Activated effector memory CD4-positive, alpha-beta T cell treated with anti-CD3 and anti-CD28 coated beads, Interleukin-2, amount 50 U/mL, for 16 hours (primary cell): ENCODE data around the gene PHETA1.

ENCODE experiments used
- DNase-seq: peaks from one replicate; pipeline ENCODE4 v3.0.0-alpha.2; 2020

Gene PHETA1

DNA sequence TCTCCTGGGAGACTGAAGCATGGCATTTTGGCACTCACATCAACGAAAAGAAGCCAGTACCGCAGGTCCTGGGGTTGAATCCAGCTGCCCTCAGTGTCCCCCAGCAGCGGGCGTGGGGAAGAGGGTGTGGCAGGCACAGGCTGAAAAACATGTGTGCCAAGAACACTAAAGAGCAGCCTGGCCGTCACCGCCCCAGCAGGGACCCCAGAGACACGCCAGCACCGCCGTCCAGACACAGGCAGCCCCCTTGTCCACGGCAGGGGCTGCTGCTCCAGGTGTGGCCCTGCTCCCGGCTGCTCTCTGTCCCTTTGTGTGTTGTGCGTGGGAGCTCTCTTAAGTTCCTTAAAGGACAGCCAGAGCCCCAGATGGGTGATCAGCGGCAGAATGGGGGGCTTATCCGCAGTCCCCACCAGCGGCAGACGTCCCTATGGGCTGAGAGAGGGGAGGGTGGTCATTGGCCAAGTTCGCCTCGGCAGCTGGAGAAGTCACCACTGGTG lies 556 bp downstream of the PHETA1 start:
- peak; percentile 63 for DNase-seq

DNA sequence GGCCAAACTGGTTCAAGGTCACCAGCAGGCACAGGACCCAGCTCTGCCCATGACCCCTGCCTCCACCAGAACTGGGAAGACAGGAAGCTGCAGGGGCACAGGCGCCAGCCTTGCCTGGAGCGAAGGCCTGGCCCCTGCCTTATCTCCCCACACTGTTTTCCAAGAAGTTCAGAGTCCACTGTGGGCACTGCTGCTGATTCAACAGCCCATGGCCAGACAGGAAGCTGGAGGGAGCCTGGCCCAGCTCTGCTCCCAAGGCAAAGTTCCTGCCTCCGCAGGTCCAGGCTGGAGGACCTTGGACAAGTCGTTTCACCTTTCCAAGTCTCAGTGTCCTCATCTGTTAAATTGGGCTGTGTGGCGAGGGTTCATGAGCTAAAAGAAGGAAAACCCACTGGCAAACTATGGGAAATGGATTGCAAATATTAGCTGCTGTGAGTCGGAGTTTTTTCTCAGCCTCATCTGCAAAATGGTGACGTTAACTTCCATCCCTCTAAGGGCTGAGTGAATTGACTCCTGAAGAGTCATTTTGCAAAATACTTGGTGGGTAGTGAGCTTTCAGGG lies 1.2 kb downstream of the PHETA1 start:
- no peak for DNase-seq

DNA sequence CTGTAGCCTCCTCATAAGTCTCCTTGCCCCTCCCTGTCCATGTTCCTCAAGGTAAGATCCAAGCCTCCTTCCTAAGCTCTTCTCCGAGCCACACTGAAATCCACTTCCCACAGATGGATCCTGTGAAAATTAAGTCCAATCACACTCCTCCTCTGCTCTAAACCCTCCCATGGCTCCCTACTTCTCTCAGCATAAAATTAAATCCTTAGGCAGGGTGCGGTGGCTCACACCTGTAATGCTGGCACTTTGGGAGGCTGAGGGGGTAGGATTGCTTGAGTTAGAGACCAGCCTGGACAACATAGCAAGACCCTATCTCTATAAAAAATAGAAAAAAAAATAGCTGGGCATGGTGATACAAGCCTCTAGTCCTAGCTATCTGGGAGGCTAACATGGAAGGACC lies 2.3 kb downstream of the PHETA1 start:
- DNase-seq = no peak

DNA sequence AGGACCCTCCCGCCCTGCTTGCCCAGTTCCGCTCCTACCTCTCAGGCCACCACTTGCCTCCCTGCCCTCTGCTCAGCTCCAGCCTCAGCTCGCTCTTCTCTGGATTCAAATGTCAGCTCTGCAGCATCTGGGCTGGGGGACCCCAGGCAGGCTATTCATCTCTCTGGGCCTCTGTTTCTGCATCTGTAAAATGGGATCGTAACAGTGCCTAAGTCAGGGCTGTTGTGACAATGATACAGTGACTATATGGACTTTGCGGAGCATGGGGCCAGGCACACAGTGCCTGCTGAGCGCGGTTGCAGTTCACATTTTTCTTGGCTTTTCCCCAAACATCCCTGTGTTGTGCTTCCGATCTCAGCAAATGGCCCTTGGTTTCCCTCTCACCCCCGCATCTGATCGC lies 2.8 kb downstream of the PHETA1 start:
- no peak for DNase-seq

DNA sequence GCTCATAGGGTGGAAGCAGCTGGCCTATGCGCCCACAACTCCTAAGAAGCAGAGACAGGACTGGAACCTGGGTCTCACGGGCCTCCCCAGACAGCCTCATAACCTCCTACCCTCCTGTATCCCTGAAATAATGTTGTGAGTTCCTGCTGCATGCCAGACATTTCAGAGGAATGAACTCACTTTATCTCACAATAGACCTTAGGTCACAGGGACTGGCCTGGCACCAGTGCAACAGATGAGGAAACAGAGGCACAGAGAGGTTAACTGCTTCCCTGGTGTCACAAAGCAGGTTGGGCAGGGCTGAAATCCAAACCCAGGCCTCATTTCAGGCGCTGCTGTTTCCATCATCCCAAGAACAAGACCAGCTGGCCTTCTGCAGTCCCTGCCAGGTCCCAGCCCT lies 5.3 kb downstream of the PHETA1 start:
- no peak for DNase-seq

DNA sequence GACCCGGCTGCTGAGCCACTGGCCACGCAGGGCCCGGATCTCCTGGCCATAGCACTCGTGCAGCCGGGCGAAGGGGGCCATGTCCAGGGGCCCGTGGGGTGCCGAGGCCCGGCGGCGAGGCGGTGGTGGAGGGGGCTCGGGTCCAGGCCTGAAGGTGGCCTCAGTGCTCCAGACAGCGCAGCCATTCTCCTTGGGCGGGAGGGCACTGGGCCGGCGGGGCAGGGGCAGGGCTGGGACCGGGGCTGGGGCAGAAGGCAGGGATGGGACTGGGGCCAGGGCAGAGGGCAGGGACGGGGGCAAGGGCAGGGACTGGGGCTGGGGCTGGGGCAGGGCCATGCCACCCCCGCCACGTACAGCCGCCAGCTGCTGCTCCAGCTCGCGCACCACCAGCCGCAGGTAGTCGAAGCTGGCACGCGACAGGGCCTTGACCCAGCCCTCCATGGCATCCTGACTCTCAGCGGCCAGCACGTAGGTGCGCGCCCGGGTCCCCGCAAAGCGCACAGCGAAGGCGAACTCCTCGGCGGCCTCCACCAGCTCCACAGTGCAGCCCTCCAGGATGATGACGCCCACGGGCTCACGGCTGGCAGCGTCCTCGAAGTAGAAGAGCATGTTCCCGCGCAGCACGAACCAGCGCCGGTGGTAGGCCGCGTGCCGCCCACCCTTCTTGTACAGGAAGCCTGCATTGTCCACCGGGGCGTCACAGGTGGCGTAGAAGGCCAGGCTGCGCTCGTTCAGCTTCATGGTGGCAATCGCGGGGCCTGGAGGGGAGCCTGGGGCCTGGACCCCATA lies 6.0 kb downstream of the PHETA1 start:
- DNase-seq = no peak

DNA sequence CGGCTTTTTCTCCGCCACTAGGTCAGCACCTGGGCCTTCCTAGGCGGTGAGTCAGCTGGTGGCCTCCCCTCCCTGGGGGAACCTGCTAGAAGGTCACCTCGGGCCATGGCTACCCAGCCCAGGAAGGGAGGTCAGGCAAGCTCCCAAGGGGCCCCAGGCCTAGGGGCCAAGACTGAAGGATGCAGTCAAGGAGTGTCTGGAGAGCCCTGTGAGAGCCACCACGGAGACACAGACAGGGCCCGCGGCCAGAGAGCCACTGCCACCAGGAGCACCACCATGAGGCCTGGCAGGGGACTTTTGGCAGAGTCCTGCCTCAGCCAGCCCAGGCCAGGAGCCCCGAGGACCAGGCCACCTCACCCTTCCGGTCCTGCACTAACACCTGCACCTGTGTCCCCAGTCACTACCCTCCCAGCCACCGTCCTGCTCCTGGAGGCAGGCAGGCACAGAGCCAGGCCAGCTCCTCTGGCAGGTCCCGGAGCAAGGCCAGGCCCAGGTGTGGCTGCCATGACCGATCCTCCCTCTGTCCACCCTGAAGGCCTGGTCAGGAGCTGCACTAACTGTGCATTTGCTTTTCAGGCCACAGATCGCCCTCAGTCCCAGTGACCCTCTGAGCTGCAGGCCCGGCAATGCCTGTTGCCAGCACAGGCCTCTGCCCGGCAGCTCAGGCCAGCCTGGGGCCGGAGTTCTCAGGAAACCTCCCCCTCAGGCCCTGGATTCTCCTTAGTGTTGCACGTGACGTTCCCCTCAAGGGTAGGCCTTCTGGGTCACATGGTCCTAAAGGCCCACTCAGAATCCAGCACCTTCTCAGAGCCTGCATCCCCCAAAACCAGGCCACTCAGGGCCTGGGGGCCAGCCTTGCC lies 6.9 kb downstream of the PHETA1 start:
- no peak for DNase-seq

DNA sequence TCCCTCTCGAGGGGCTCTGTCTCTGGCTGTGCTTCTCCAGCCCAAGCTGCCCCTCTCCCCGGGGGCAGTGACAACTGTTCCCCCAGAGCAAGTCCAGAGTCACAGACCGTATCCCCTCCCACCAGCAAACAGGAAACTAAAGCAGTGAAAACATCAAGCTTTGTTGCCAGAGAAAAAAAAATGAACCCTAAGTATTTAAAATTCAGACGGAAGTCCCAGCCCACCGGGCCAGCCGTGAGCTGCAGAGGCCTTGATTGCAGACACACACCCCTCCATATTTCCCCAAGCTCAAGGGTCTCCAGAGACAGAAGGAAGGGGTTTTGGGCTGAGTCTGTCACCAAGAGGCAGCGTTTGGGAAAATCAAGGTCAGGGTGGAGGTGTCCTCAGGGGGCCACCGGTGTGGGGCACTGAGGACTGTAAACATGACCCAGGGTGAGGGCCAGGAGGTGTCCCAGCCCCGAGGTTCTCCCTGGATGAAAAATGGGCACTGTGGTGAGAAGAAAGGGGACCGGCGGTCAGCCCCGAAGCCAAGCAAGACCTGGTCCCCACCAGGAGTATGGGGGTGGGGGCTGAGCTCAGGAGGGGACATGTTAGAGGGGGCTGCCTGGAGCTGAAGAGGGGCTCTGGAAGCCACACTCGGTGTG lies 7.7 kb downstream of the PHETA1 start:
- no peak for DNase-seq

DNA sequence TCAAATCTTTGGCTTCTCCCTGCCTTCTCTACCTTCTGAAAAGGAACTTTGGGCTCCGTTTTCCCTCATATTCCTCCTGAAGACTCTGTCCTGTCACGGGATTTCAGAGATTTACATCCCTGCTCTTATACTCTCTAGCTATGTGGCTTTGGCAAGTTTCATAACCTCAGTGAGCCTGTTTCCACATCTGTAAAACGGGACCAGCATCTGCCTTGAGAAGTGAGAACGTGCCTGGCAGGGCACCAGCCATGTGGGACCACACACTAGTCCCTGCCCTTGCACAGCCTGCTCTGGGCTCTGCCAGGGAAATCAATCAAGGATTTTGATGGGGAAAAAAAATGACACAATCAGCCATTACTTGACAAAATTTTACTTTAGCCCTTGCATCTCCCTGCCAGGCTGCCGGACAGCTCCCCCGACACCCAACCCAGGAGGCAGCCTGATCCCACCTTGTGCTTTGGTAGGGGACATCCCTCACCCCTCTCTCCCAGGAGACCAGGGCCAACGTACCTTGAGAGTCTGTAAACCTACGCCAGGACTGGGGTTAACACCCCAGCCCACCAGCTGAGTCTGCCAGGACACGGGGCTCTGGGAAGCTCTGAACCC lies 8.5 kb downstream of the PHETA1 start:
- no peak for DNase-seq

DNA sequence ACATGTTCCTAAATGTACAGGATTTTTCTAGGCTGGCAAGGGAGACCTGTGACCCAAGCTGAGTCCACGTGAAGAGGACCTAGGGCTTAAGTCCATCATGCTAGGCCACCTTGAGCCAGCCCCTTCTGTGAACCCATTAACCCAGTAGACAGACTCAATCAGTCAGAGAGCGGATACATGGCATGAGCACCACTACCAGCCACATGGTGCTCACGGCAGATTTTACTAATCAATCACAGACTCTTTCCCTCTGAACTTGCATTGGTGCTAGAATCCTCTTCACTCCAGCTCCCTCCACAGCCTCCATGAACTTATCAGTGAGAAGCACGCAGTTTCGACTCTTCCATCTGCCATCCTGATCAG lies 9.0 kb downstream of the PHETA1 start:
- DNase-seq = no peak

DNA sequence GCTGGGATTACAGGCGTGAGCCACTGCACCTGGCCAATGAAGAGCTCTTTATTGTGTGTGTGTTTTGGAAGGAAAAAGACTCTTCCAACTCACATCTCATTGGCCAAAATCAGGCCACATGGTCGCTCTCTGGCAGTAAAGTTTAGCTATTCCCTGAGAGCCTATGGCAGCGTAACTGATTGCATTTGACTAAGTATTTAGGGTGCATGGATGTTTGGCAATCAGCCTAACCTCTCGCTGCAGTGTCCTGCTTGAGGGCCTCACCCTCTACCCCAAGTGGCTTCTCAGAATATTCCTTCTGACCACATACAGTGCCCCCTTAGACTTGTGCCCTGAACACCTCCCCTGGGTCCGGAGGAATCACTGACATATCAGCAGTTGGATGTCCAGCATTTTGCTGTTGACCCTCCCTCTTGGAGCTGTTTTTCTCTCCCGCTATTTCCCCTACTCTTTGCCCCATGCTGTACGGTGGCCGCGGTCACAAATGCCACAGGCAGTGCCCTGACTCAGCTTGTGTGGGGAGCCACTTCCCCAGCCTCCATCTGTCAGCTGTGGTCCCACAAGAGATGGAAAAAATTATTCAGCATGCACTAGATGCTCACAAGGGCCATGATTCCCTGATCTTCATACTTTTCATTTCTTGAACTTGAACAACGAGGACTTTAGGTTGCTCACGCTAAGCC lies 9.5 kb downstream of the PHETA1 start:
- DNase-seq = peak; percentile 69

DNA sequence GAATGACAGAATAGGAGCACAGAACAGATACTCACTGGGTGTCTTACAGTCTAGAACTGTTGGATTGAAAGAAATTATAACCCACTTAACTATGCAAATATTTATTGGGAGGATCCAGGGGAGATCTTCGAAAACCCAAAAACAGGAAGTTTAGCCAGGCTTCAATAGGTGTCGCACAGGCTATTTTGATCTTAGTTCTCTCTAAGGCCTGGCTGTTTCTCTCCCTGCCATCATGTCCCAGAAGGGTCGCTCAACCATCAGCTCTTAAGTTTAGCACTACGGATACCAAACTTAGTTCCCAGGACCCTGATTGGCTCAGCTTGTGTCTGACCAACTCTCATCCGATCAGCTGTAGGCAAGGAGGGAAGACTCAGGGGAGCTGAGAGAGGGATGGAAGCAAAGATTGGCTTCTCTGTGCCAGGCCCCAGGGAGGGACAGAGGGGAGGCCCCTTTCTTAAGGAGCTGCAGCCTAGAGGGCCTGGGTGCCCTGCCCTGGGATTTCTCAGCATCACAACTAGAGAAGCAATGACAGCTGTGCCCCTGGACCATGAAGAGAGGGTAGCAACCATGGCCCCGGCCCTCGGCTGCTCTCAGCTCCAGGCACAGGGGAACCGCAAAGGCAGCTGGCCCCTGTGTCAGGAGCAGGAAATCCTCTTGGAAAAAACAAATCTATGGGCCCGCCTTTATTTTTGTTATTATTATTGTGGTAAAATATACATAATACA lies 13.5 kb downstream of the PHETA1 start:
- no peak for DNase-seq

DNA sequence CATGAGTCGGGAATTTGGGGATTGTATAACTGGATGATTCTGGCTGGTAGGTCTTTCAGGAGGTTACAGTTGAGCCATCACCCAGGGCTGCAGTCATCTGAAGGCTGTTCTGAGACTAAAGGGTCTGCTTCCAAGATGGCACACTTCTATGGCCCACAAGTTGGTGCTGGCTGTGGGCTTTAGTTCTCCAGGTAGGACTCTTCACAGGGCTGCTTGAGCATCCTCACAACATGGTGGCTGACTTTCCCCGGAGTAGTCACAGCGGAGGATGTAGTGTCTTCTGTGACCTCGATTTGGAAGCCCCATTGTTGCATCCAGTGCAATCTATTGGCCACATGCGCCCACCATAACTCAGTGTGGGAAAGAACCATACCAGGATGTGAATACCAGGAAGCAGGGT lies 14.4 kb downstream of the PHETA1 start:
- no peak for DNase-seq

DNA sequence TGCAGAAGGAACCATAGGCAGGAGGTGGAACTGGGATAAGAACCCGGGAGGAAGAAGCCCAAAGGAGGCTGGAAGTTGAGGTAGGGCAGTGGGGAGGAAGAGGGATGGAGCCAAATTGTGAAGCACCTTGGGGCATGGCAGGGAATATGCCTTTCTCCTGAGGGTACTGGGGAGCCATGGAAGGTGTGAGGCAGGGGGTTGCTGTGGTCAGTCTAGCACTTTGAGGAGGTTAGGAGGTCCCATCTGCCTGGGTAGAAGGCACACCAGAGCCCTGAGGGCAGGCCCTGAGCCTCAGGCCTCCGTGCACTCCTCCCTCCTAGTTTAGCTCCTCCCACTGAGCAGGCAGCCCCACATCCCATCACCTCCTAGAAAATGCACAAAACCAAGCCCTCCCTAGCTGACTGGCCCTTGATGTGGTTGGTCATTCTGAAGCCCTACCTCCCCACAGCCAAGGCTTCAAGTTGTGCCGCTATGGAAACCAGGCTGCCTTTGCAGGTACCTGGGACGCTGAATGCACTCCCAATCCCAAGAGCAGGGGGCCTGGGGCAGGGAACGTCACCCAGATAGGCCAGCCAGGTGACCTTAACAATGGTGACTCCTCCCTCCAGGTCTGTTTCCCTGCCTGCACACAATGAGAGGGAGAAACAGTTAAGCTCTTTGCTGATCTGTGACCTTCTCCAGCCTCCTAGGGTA lies 15.1 kb downstream of the PHETA1 start:
- DNase-seq = no peak

DNA sequence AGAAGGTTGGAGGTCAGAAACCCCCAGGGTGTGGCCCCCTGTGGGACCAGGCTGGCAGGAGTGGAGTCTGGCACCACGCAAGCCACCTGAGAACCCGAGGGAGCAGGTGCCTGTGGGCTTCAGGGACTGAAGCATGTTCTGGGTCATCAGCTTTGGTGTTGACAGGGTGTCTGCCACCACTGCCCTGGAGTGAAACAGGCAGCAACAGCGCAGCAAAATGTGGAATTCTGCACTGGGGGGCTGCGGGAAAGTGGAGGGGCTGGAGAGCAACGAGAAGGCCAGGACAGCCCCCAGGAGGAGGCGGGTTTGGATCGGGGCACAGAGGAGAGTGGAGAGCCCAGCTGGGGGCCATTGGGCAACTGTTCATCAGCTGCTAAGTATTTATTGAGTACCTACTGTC lies 15.9 kb downstream of the PHETA1 start:
- no peak for DNase-seq

DNA sequence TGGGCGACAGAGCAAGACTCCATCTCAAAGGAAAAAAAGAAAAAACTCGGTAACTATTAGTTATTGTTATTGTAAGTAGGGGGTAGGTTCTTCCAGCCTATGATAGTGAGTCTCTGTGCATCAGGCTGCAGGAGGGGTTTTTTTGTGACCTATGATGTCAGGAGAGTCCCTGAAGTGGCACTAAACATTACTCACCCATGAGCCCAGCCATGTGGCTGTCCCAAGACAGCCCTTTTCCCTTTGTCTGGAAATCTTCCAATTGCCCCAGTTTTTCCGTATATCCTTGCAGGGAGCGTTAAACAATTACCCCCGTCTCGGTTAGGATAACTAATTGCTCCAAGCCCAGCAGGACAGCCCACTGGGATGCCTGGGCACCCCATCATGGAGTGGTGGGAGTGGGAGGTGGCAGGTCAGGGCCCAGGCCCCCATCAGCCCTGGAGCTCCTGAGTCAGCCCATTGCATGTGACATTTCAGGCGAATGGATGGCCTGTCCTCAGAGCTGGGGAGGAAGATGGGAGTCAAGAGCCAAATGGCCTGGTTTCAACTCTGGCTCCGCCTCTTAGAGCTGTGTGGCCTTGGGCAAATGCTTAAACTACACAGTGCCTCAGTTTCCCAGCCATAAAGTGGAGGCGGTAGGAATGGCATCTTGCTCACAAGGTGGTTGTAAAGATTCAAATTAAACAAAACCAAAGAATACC lies 16.4 kb downstream of the PHETA1 start:
- no peak for DNase-seq

DNA sequence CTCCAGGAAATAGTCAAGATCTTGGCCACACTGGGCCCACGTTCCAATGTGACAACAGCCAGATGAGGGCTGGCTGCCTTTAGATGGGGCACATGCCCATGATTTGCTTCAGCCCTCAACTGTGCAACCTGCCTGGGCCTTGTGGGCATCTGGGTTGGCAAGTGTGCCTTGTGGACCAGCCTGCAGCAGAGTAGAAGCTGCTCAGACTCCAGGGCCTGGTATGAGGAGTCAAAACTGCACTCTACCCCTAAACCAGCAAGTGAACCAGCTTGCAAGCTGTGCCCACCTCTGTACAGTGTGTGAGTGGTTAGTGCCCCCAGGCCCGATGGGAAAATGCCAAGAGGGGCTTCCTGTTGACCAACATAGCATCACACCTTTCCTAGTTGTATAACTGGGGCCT lies 17.9 kb downstream of the PHETA1 start:
- DNase-seq = no peak

DNA sequence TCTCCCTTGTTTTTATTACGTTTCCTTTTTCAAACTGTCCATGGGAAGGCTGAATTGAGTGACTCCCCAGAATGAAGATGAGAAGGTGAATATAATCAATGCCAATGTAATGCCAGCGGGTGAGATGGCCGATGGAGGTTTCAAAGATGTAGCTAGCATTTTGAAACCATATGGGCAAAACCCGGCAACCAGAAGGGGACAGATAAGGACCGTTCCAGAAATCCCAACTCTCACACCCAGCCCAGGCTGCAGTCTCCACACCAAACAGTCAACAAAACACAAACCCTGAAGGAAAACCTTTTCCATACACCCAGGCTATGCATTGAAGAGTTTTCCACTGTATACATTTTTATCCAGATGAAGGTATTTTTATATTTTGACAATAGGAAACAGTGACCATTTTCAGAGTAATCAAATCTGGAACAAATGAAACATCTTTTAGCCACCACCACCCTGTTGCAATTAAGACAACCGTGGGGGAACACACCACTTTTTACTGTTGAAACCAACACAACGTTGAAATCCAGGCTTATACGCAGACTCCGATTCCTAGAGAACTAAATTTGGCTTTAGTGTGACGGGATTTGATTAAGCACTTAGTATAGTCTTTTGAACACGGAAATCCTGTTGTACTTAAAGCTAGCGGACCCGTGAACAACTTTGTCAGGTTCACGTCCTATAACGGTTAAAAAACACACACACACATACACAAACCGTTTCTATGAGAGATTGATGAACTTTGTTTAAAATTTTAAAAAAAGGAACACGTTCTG lies 19.0 kb downstream of the PHETA1 start:
- no peak for DNase-seq

DNA sequence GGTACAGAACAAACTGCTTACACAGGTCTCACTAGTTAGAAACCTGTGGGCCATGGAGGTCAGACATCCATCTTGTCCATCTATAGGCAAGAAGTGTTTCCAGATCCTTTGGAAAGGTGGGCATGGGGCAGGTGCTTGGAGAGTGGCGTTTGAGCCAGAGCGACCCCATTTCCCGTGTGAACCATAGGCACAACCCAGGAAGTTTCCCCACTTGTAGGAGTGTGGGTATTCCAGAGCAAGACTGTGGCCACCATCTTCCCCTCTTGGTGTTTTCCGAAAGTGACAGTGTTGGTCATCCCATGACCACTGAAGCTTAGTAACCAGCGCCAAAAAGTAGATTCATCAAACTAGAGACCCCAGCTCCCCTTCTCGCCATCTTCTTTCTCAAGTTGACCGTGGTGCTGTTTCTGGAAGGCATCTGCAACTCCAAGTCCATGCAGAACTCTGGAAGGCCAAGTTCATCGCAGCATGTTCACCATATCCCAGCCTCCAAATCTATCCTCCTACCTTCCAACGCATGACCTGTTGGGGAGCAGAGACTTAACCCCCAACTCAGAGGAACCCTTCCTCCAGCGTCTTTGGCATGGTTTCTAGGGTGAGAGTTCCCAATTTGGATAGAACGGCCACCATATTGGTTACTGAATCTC lies 19.7 kb downstream of the PHETA1 start:
- no peak for DNase-seq
